ENCODE results near the gene GPALPP1.

GPALPP1 gene

GRCh38 chr13:45068036-45069001, 79.0 kb downstream of the GPALPP1 start:
- peak; percentile 74 for DNase-seq

GRCh38 chr13:45073809-45074208, 84.5 kb downstream of the GPALPP1 start:
- DNase-seq = no peak

DNA sequence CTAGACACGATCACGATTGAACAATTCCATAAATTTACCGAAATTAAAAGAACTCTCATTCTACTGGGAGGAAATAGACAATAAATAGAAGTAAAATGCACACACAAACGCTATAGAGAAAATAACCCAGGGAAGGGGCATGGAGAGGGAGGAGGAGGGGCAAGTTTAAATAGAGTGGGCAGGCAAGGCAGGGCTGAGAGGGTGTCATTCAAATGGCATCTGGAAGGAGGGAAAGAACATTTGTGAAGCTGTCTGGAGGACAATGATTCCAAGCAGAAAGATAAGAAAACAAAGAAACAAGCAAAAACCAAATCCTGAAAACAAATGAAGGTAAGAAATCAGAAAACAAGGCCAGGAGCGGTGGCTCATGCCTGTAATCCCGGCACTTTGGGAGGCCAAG, 85.4 kb downstream of the GPALPP1 start:
- no peak for DNase-seq

DNA sequence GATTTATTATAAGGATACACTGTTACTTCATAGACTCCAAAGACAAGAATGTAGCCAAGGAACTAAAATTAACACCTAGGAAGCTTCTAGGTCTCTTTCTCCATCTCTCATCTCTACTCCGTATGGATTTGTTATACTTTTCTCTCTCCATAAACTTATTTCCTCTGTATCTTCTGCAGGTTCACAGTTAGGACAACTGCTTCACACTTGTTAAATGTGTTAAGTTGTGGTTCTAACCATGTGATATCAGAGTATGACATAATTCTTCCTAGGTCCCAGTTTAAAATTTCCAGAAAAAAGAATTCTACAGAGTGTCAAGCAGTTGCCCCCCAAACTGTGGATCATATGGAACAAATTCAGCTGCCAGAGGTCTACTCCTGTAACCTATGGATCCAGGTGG, 88.7 kb downstream of the GPALPP1 start:
- DNase-seq = no peak
